D721Med (cell line): Measurements from ENCODE around the gene ATP8A2.

ENCODE experiments used
- DNase-seq: peaks from one replicate; pipeline ENCODE4 v3.0.0; 2011; ENCODE audit warnings: low spot score; ENCODE audit not compliant: insufficient read length
- FAIRE-seq: peaks from 2 replicates; lab custom pipeline; 2011; peaks lifted over from hg19 to GRCh38; lab: Jason Lieb, UNC
- TF ChIP-seq, protein P1 (sequence below): IDR thresholded peaks from 2 replicates; pipeline ENCODE4 v1.5.1; 2012; ENCODE audit warnings: mild to moderate bottlenecking, control low read depth; ENCODE audit not compliant: insufficient read depth; ENCODE audit errors: missing control alignments

The ATP8A2 gene

DNA sequence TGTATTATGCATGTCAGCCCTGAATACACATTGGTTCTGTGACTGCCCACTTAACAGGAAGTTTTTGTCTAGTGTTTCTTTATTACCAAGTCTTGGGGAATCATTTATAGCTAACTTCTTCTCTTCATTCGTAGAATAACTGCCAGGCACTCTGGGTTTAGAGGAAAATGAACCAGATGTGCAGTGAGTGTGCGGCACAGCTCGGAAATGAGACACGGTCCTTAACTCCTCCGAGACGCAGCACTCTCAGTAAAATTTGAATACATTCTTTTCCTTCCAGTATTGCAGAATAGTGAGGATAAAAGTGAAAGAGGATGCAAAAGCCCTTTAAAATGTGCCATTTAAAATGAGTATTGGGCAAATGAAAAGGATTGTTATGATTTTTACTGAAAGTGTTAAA lies 29.2 kb downstream of the ATP8A2 start:
- TF ChIP-seq, protein P1, sequence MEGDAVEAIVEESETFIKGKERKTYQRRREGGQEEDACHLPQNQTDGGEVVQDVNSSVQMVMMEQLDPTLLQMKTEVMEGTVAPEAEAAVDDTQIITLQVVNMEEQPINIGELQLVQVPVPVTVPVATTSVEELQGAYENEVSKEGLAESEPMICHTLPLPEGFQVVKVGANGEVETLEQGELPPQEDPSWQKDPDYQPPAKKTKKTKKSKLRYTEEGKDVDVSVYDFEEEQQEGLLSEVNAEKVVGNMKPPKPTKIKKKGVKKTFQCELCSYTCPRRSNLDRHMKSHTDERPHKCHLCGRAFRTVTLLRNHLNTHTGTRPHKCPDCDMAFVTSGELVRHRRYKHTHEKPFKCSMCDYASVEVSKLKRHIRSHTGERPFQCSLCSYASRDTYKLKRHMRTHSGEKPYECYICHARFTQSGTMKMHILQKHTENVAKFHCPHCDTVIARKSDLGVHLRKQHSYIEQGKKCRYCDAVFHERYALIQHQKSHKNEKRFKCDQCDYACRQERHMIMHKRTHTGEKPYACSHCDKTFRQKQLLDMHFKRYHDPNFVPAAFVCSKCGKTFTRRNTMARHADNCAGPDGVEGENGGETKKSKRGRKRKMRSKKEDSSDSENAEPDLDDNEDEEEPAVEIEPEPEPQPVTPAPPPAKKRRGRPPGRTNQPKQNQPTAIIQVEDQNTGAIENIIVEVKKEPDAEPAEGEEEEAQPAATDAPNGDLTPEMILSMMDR = no peak
- FAIRE-seq = no peak
- no peak for DNase-seq

DNA sequence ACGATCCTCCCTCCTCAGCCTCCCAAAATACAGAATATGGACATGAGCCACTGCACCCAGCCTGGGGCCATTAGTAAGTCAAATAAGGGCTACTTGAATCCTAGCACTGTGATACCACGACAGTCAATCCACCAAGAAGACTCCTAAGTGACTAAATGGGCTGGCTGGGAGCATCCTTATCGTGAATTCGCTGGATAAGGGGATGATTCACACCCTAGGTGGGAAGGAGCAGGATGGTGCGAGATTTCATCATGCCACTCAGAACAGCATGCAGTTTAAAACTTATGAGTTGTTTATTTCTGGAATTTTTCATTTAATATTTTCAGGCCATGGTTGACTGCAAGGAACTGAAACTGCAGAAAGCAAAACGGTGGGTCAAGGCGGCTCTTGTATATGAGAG lies 30.2 kb downstream of the ATP8A2 start:
- FAIRE-seq (no peak), DNase-seq (no peak)
- TF ChIP-seq, protein P1 = no peak

GRCh38 chr13:25406377-25406776 lies 34.6 kb downstream of the ATP8A2 start:
- FAIRE-seq = no peak
- DNase-seq = no peak
- TF ChIP-seq, protein P1 = peak; percentile 16

DNA sequence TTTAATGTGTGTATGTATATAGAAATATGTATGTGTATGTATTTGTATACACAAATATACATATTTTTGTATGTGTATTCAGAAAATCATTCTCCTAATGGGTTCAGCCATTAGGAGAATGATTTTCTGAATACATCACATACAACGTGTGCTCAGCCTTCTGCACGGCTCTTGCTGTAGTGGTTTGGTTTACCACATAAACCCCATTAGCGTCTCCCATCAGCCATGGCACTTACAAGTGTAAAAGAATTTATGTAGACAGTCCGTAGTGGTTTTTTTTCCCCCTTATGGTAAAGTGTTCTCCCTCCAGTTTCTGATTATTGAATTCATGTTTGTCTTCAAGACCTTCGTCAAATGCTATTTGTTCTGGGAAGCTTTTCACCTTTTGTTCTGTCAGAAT lies 38.2 kb downstream of the ATP8A2 start:
- TF ChIP-seq, protein P1 = no peak
- FAIRE-seq (no peak), DNase-seq (no peak)

DNA sequence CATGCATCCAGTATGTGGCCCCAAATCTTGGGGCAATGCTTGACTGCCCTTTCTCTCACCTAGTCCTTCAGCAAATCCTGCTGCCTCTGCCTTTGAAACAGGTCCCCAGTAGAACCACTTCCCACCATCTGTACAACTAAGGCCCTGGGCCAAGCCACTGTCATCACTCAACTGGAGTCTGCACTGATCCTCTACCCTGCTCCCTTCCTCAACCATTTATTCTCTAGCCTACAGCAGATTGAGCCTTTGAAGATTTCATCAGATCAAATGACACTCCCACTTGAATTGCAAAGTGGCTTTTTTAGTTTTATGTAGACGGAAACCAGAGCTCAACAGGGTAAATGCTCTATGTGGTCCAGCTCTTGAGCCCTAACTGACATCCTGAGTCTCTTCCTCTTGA lies 43.5 kb downstream of the ATP8A2 start:
- TF ChIP-seq, protein P1 = no peak
- FAIRE-seq = no peak
- DNase-seq = no peak

- TF ChIP-seq, protein P1 = no peak
- DNase-seq (no peak), FAIRE-seq (no peak)
Observed at GRCh38 chr13:25417535-25417934, 45.8 kb downstream of the ATP8A2 start.

GRCh38 chr13:25420161-25420560 lies 48.4 kb downstream of the ATP8A2 start:
- no peak for FAIRE-seq
- DNase-seq = no peak
- TF ChIP-seq, protein P1 = no peak
